Stimulated activated CD8-positive, alpha-beta memory T cell treated with anti-CD3 and anti-CD28 coated beads, Interleukin-2, amount 100 ng/mL, for 48 hours (primary cell): Measurements from ENCODE around the gene TSPO2.
"Not testable (repeated sequence)": the region's sequence is repeated elsewhere in the genome, so short reads cannot be mapped to it uniquely, and the experiment has no call there.

Experiments used
- DNase-seq, 2 donors: peaks; one replicate each; pipeline ENCODE4 v3.0.0-alpha.2; 2020; ENCODE audit warnings: low read depth in 2 of 2

Gene TSPO2, protein sequence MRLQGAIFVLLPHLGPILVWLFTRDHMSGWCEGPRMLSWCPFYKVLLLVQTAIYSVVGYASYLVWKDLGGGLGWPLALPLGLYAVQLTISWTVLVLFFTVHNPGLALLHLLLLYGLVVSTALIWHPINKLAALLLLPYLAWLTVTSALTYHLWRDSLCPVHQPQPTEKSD

DNA sequence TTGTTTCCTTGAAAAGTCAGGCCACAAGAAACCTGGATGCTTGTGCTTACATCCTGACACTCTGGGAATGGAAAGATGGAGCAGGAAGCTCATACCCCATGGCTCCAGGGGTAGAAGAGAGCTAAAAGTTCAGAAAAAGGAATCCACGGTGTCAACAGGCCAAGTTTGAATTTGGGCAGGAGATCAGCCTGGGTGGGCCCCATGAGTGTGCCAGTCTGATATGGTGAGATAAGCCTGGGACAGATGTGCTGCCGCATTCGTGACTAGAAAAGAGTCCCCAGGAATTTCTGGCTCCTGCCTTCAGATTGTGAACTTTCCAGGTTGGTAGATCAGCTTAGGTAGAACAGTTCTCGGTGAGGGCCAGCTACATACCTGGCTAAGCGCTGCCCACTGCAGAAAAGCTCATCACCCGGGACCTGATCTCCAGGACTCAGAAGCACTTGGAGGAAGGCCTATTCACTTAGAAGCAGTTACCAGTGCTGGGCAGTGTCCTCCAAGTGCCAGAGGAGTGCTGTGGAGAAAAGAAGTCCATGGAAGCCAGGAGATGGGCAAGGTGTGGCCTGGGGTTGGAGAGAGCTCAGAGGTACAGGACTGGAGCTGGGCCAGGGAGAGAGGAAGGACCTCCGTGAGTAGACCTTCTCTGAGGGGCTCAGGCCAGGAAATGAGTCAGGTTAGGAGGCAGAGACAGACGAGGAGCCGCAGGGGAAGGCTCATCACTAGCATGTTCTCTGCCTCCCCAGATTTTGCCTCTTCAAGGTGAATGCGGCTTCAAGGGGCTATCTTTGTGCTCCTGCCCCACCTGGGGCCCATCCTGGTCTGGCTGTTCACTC is at the start of gene TSPO2:
TSS of gene TSPO2 (plus strand) at position 242 of the 830 bp plus-strand sequence. CDS start at position 761, 519 bp downstream.
- no peak for DNase-seq

DNA sequence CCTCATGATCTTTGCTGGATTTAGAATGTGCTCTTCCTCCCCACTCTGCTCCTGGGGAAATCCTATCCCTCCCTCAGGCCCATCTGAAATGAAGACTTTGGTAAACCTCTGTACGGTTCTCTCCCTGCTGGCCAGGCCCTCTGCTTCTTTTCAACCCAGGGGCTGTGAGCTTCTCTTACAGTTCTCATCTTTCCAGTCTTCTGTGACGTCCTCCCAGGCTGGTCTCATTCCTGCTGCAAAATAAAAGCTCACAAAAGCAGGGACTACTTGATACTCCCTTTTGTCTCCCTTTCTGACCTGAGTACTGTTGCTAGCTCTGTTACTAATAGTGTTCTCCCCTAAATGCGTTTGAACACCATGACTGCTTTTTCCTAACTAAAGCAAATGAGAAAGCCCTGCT is 49.5 kb upstream of the TSPO2 start:
- no peak for DNase-seq

DNA sequence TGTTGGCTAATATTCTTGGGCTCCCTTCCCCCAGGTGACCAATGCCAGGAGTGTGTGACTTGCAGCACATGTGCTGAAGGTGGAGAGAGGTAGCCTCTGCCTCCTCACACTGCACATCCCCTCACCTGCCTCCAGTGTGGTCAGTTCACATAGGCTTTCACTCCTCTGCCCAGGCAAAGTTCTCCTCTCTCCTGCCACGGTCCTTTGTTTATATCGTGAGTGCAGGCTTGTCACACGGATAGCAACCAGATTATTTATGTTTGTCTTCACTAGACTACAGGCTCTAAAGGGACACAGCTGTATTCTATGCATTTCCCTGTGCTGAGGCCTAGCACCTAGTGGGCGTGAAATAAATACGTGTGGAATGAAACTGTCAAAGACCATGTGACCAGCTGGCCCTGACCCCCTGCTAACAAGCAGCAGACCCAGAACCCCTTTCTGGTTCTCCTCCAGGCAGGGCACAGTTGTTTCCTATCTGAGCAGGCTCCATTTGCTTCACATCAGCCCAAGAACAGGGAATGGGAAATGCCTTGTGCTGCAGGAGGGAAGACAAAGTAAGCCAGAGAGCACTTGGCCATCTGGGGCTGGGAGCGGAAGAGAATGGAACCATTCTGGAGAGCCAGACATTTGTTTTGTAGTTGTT is 45.6 kb upstream of the TSPO2 start:
- DNase-seq = no peak

DNA sequence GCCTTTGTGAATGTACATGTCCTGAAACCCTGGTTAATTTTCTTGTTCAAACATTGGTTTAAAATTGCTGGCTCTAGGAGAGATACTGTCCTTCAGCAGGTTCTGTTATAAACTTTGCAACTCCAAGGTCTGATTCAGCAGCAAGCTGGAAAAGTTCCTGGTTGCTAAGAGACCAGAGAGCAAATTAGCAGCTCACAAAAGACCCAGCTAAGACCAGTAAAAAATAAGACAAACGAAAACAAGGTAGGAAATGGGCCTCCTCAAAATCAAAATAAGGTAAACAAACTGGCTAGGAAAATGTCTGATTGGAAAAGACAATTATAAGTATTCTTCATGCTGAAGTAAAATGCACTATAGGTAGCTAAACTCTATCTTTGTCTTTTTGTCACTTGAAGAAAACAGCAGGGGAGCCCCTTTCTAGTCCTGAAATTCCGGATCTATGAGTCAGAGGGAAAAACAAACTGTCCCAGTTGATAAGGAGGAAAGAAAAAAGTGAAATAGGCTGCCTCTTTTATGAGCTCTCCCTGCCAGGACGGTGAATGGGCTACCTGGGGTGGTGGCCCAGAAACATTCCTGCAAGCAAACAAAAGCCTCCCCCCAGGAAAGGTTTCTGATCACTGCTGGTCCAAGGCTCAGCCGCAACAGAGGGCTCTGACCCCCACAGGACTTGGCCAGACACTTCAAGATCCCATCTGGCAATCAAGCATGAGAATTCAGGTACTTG is 44.9 kb upstream of the TSPO2 start:
- no peak for DNase-seq

DNA sequence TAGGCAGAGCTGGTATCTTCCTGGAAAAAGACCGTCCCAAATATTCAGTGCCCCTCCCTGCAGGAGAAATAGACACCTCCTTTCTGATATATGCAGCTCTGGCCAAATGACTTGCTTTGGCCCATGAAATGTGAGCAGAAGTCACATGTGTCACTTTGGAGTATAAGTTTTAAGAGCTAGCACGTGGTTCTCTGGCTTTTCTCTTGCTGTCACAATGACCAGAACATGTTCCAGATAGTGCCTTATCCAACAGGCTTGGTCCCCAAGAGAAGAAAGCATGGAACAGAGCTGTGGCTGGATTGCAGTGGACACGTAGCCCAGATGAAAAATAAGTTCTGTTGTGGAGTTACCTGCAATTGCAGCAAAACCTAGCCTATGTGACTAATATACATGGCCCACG is 43.6 kb upstream of the TSPO2 start:
- DNase-seq = no peak

DNA sequence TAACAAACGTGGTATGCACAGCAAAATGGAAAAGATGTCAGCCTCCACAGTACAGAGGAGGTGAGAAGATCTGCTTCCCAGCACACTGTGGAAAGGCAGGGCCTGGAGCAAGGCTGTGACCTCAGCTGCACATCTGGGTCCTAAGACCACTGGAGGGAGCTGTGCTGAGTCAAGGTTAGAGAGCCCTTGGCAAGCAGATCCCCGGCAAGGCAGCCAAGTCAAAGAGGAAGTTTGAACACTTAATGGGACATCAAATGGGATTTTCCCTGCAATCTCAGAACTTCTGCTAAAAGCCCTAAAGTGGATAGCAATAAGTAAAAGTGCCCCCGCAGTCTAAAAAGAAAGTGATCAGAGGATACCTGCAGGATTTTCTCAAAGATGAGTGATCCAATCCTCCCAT is 42.7 kb upstream of the TSPO2 start:
- no peak for DNase-seq

DNA sequence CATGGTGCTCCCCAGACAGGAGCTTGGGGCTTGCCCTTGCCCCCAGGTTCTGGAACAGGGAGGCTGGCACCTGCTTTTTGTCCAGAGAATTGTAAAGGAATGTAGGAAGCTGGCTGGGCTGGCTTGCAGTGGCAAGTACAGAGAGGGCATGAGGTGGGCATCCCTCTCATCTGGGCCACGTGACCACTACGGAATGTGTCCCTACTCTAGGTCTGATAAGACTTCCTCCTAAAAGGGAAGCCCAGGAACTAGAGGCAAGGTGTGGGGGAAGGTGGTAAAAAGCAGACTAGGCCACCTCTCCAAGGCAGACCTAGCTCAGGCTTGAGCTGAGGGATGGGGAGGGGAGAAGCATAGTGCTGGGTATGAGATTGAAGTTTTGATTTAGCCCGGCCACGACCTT is 42.0 kb upstream of the TSPO2 start:
- DNase-seq = no peak

DNA sequence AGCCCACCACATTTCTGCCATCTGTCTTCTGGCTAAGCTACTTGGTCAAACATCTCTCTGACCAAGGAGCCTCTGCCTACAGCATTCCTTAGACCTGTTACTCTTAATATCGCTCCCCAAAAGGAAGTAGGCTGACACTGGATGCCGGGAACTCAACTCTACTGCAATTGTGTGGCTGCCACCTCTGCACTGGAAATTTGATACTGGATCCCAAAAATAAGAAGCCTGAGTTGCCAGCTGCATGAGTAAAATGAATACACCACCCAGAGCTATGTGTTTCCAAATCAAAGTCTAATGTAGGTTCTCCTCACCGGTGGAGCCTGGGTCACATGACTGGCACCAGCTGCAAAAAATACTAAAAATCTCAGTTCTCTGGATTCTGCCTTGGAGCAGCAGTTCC is 40.1 kb upstream of the TSPO2 start:
- no peak for DNase-seq

DNA sequence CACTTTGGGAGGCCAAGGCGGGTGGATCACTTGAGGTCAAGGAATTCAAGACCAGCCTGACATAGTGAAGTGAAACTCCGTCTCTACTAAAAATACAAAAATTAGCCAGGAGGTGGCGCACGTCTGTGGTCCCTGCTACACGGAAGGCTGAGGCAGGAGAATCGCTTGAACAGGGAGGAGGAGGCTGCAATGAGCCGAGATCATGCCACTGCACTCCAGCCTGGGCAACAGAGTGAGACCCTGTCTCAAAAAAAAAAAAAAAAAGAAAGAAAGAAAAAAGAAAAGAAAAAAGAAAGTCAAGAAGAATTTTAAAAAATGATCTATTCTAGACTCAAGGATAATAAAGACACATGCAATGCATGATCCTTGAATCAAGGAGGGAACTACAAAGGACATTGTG is 36.0 kb upstream of the TSPO2 start:
- peak in 1 of 2 donors; percentile 33 for DNase-seq

DNA sequence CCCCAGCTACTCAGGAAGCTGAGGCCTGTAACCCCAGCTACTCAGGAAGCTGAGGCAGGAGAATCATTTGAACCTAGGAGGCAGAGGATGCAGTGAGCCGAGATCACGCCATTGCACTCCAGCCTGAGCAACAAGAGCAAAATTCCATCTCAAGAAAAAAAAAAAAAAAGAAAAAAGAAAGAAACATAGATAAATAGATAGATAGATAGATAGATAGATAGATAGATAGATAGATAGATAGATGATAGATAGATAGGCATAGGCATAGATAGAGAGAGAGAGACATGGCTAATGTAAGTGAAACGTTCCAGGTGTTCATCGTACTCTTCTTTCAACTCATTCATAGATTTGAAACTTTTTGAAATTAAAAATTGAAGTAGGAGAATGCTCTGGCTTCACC is 35.3 kb upstream of the TSPO2 start:
- not testable (repeated sequence) for DNase-seq

DNA sequence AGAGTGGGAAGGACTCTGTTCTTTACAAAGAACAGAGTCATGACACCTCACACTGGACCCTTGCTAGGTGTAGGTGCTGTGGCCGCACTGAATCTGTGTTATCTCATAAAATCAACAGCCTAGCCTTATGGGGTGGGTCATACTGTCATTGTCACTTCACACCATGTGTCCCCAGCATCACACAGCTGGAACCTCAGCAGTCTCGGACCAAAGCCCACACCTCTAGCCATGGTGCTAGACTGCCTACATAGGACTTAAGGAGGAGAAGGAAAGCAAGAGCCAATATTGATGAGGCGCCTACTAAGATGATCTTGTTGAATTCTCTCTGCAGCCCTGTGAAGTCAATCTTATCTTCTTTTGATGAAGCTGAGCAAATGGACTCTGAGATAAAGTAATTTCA is 34.3 kb upstream of the TSPO2 start:
- no peak for DNase-seq

DNA sequence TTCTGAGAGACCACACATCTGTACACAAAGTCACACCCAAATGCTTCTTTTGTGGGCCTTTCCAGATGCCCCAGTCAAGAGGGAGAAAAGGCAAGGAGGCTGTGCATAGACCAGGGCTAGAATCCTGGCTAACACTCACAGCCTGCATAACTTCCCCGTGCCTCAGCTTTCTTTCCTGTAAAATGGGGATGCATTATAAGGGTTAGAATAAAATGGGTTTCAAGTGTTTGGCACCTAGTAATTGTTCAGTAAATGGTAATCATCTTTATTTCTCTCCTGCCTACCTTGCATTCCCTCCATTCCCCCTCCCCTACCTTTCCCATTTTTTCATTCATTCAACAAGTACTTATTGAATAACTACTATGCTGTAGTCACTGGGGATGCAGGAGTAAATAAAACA is 32.6 kb upstream of the TSPO2 start:
- DNase-seq = no peak

DNA sequence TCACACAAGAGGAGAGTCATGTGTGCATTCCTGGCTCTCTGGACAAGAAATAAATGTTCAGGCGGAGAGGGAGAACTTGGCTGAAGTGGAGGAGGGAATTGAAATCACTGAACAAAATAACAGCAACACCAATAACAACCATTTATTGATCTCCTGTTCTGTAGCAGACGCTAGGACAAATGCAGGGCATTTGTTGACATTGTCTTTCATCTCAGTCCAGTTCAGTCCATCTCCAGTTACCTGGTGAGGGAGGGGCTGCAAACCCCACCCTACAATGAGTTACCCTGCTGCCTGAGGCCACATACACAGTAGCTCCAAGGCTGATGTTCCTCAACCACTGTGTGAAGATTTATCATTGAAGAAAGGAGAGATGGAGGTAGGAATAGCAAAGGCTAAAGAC is 30.6 kb upstream of the TSPO2 start:
- no peak for DNase-seq

DNA sequence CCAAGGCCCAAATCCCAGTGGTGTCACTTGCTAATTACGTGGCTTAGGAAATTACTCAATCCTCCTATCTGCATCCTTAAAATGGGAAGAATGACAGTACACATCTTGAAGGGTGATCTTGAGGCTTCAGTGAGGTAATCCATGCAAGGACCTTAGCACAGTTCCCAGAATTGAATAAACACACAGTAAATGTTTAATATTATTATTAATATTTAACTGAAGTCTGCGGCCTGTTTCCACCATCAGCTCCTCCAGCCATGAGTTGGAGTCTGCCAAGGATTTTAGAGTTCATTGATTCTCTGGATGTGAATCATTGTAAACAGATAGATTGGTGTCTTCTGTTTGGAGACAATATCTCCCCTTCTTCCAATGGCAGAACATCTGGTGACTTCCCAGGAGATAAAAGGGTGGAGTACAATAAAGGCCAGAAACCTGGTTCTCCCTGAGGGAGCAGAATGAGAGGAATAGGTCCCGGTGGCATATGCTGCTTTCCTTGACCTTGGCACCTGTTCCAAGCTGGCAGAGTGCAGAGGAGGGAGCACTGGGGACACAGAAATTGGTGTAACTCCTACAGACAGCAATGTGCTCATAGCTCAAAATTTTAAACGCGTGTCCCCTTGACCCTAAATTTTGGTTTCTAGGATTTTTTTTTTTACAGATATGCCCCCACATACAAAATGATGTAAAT is 28.7 kb upstream of the TSPO2 start:
- no peak for DNase-seq

DNA sequence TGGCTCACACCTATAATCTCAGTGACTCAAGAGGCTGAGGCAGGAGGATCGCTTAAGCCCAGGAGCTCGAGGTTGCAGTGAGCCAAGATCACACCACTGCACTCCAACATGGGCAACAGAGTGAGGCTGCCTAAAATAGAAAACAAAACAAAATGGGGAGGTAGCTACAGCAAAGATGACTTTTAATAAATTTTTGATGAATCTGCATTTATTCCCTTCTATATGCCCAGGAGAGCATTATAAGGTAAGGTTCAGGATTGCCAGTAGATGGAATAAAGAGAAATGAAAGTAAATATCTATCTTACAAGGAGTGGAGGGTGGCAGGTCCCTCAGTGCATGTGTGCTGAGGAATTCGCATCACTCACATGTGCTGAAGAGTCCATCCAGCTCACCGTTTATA is 27.5 kb upstream of the TSPO2 start:
- DNase-seq = no peak

DNA sequence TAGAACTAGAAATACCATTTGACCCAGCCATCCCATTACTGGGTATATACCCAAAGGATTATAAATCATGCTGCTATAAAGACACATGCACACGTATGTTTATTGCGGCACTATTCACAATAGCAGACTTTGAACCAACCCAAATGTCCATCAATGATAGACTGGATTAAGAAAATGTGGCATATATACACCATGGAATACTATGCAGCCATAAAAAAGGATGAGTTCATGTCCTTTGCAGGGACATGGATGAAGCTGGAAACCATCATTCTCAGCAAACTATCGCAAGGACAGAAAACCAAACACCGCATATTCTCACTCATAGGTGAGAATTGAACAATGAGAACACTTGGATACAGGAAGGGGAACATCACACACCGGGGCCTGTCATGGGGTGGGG is 26.4 kb upstream of the TSPO2 start:
- DNase-seq = not testable (repeated sequence)

DNA sequence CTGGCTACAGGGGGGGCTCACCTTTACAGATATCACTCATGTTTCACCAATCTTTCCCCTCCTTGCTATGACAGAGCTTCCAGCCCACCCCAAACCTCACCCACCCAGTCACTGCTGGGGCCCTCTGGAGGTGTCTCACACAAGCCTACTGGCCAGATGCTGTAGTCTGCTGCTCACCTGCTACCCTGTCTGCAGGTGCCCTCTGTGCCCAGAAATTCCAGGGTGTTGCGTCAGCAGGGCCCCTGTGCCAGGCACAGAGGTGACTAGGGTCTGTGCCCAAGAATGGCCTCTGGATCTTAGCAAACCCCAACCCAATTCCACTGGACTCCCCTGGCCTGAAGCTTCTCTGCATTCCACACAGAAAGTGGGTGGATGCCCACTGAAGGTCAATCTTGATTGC is 24.6 kb upstream of the TSPO2 start:
- DNase-seq = no peak

DNA sequence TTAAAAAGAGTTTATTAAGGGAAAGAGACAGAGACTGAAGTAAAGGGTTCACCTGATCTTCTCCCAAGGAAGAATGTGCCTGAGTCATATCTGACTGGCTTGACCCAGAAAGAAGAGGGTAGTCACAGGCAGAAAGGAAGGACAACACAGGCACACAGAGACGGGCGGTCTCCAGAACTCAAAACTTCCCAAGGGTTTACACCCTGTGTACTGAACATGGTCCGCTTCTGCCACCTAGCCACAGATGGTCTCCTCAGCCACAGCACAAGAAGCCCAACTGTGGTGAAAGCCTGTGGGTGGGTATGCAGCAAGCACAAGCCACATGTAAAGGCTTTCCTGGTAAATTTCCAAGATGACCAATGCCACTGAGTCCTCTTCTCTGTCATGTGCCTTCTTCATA is 20.4 kb upstream of the TSPO2 start:
- no peak for DNase-seq

DNA sequence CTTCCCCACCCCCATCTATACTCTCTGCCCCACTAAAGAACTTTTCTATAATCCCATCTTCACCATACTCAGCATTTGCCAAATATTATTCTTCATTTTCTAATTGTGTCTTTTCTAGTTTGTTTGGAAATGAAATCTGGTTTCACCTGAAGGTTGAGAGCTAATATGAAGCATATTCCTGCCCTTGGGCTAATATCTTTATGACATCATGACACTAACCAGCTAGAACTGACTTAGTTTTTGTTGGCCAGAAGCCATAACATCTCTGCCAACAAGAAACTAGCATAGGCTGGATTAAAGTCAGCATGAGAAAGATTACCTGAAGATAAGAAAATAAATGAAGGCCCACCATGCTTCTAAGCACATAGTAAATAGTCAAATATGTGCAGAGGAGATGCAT is 20.0 kb upstream of the TSPO2 start:
- DNase-seq = no peak

DNA sequence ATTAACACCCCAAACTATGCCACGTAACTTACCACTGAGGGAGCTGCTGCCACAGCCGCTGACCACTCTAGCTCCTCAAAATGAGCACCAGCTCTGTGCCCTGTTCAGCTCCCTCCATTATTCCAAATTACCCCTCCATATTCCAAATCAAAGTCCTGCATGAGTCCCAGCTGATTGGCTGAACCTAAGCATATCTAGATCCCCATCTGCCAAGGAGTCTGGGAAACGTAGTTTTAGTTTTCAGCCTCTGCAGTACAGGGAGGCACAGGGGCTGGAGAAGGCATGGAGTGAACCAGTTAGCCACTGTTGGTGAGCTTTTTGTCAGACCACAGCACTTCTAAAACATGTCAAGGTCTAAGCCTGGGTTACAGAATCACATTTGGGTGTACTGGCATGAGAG is 19.2 kb upstream of the TSPO2 start:
- DNase-seq = no peak

DNA sequence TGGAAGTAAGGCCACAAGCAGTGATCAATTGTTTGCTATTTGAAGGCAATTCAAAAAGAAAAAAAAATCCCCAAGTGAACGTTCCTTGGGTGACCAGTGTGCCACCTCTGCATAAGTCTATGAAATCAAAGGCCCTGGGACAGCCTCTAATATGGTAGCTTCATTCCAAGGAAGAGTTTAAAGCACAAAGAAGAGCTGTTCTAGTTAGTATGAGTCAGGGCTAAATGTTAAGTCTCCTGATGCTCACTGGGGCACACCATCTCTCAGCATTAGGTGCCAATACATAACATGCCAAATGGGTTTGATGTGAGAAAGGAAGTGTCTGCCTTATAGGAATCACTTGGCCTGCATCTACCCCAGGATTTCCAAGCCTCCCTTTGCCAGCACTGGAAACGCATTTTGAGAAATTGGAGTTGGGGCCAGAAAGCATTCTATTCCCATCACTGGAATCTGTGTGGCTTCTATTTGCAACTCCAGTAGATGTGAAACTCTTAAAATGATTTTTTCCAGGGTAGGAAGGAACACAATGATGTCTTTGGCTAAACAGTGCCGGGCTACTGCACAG is 16.2 kb upstream of the TSPO2 start:
- no peak for DNase-seq

DNA sequence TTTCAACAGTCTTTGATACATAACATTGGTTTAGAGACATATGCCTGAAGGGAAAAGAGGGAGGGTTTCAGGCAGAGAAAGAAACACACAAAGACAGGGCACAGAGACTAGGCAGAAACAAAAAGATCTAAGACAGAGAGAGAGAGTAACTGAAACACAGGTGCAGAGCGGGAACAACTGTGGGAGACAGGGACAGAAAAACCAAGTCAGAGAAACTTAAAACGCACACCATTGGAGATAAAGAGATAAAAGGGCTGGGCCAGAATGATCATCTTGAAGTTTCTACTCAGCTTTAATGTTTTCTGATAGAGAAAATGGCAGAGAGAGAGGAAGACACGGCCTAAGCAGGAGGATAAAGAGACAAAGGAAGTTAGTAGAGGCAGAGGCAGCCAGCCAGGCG is 15.0 kb upstream of the TSPO2 start:
- no peak for DNase-seq
